IMR-90 (cell line): ENCODE results near the gene SH2B3. TPM values are rescaled to one million over a fixed set of nuclear protein-coding genes. Genes with fewer than 3 reads are reported as not detected.

Source experiments
- ATAC-seq: fragments of 200-7000 bp; cut with Tn5 transposase; 2 replicates; pipeline ENCODE4 v1.9.1; 2020; ENCODE audit warnings: low read depth, mild to moderate bottlenecking, moderate library complexity
- BruUV-seq: library from RNA; stranded (reverse); fragments of 400-500 nt; replicated peaks from 2 replicates; lab custom pipeline; 2021; lab: Mats Ljungman, UMichigan
- CTCF ChIA-PET: fragments of 300-600 bp; formaldehyde crosslinking; extraction: SDS; loops from one replicate; lab custom pipeline; 2021; ENCODE audit warnings: antibody characterized with exemption; lab: Yijun Ruan, JAX
- POLR2A ChIA-PET: fragments of 300-600 bp; sonication (Branson Sonifier 250); formaldehyde crosslinking; loops from one replicate; lab custom pipeline; 2022; ENCODE audit warnings: antibody characterized with exemption; ENCODE audit not compliant: unreplicated experiment; lab: Charles Lee
- DNase-seq: peaks from one replicate; pipeline ENCODE4 v3.0.0; 2013
- H2AFZ ChIP-seq: replicated peaks from 2 replicates; pipeline ENCODE3; 2013; ENCODE audit warnings: low read length, mild to moderate bottlenecking; ENCODE audit not compliant: poor library complexity
- H2AK5ac ChIP-seq: 2 replicates; pipeline ENCODE4 v1.6.1; 2013; ENCODE audit warnings: low read depth, low read length, inconsistent platforms
- H2AK9ac ChIP-seq: replicated peaks from 2 replicates; pipeline ENCODE3; 2013; ENCODE audit warnings: mild to moderate bottlenecking, low read depth, low read length, moderate library complexity; ENCODE audit not compliant: poor library complexity
- H2BK120ac ChIP-seq: 2 replicates; pipeline ENCODE4 v1.6.1; 2013; ENCODE audit warnings: low read depth, low read length, inconsistent platforms
- H2BK15ac ChIP-seq: 3 replicates; pipeline ENCODE4 v1.6.1; 2013; ENCODE audit warnings: low read depth, low read length, inconsistent platforms
- H2BK20ac ChIP-seq: 2 replicates; pipeline ENCODE4 v1.6.1; 2013; ENCODE audit warnings: low read depth, mild to moderate bottlenecking, inconsistent platforms, low read length, moderate library complexity
- H2BK5ac ChIP-seq: 2 replicates; pipeline ENCODE4 v1.6.1; 2013; ENCODE audit warnings: mild to moderate bottlenecking, low read depth, low read length, inconsistent platforms; ENCODE audit not compliant: poor library complexity, severe bottlenecking
- H3K14ac ChIP-seq: replicated peaks from 2 replicates; pipeline ENCODE4 v1.6.1; 2013; ENCODE audit warnings: low read depth, low read length, inconsistent platforms
- H3K18ac ChIP-seq: 2 replicates; pipeline ENCODE4 v1.6.1; 2013; ENCODE audit warnings: low read depth, low read length, control low read depth
- H3K23ac ChIP-seq: 2 replicates; pipeline ENCODE4 v1.6.1; 2013; ENCODE audit warnings: low read depth, low read length, inconsistent platforms
- H3K27ac ChIP-seq: 2 replicates; pipeline ENCODE4 v1.5.1; 2013; ENCODE audit warnings: mild to moderate bottlenecking, control low read depth, low read length; ENCODE audit not compliant: insufficient read depth
- H3K27me3 ChIP-seq: 2 replicates; pipeline ENCODE4 v1.6.1; 2013; ENCODE audit warnings: low read length; ENCODE audit not compliant: control insufficient read depth, insufficient read depth
- H3K36me3 ChIP-seq: 2 replicates; pipeline ENCODE4 v1.6.1; 2013; ENCODE audit warnings: low read length, mixed read lengths; ENCODE audit not compliant: control insufficient read depth, insufficient read depth
- H3K4ac ChIP-seq: 2 replicates; pipeline ENCODE4 v1.6.1; 2013; ENCODE audit warnings: low read depth, low read length, inconsistent platforms
- H3K4me1 ChIP-seq: 2 replicates; pipeline ENCODE4 v1.6.1; 2013; ENCODE audit warnings: low read length, mixed read lengths; ENCODE audit not compliant: control insufficient read depth, insufficient read depth
- H3K4me2 ChIP-seq: 2 replicates; pipeline ENCODE4 v1.6.1; 2013; ENCODE audit warnings: low read depth, mild to moderate bottlenecking, control low read depth, low read length, moderate library complexity
- H3K4me3 ChIP-seq: 2 replicates; pipeline ENCODE4 v1.5.1; 2013; ENCODE audit warnings: low read depth, mild to moderate bottlenecking, control low read depth, low read length, moderate library complexity; ENCODE audit not compliant: insufficient read depth
- H3K56ac ChIP-seq: 2 replicates; pipeline ENCODE4 v1.6.1; 2013; ENCODE audit warnings: low read length, inconsistent platforms; ENCODE audit not compliant: insufficient read depth; ENCODE audit errors: extremely low read depth
- H3K79me1 ChIP-seq, 2 experiments: 2 replicates each; pipeline ENCODE4 v1.6.1; 2013; ENCODE audit warnings: low read length in 2 of 2, inconsistent platforms in 1 of 2, low read depth in 1 of 2
- H3K9ac ChIP-seq: 2 replicates; pipeline ENCODE4 v1.6.1; 2013; ENCODE audit warnings: low read depth, low read length, control low read depth
- H3K9me1 ChIP-seq: 2 replicates; pipeline ENCODE4 v1.6.1; 2013; ENCODE audit warnings: low read length, inconsistent platforms; ENCODE audit not compliant: insufficient read depth
- H3K9me3 ChIP-seq: 2 replicates; pipeline ENCODE4 v1.6.1; 2013; ENCODE audit warnings: low read length; ENCODE audit not compliant: control insufficient read depth, insufficient read depth
- H4K20me1 ChIP-seq: 2 replicates; pipeline ENCODE4 v1.6.1; 2013; ENCODE audit warnings: low read length, inconsistent platforms; ENCODE audit not compliant: insufficient read depth
- H4K5ac ChIP-seq: 2 replicates; pipeline ENCODE4 v1.6.1; 2013; ENCODE audit warnings: mild to moderate bottlenecking, low read depth, low read length, control low read depth
- H4K8ac ChIP-seq, 2 experiments: 2 replicates each; pipeline ENCODE4 v1.6.1; 2013; ENCODE audit warnings: low read depth in 2 of 2, low read length in 2 of 2, control low read depth in 1 of 2, inconsistent platforms in 1 of 2
- H4K91ac ChIP-seq: 2 replicates; pipeline ENCODE4 v1.6.1; 2013; ENCODE audit warnings: low read depth, low read length, inconsistent platforms; ENCODE audit not compliant: insufficient read depth
- BHLHE40 ChIP-seq: fragments of 150-350 bp; IDR thresholded peaks from 2 replicates; pipeline ENCODE4 v1.6.1; 2016; ENCODE audit warnings: mild to moderate bottlenecking, low read depth, low read length
- CHD1 ChIP-seq: IDR thresholded peaks from 2 replicates; pipeline ENCODE4 v1.6.1; 2012; ENCODE audit warnings: low read depth, low read length, improper control_type of control experiment
- ELK1 ChIP-seq: fragments of 150-350 bp; IDR thresholded peaks from 2 replicates; pipeline ENCODE4 v1.6.1; 2016; ENCODE audit warnings: low read depth, mild to moderate bottlenecking, low read length, moderate library complexity, borderline replicate concordance
- MAFK ChIP-seq: IDR thresholded peaks from 2 replicates; pipeline ENCODE4 v1.6.1; 2012; ENCODE audit warnings: low read depth, low read length, improper control_type of control experiment
- MXI1 ChIP-seq: IDR thresholded peaks from 2 replicates; pipeline ENCODE4 v1.6.1; 2012; ENCODE audit warnings: low read depth, mild to moderate bottlenecking, low read length, moderate library complexity, borderline replicate concordance
- POLR2A ChIP-seq: IDR thresholded peaks from 2 replicates; pipeline ENCODE4 v1.6.1; 2012; ENCODE audit warnings: mild to moderate bottlenecking, low read depth, low read length
- RAD21 ChIP-seq: IDR thresholded peaks from 2 replicates; pipeline ENCODE4 v1.6.1; 2012; ENCODE audit warnings: low read length, improper control_type of control experiment
- RCOR1 ChIP-seq: IDR thresholded peaks from 2 replicates; pipeline ENCODE4 v1.6.1; 2012; ENCODE audit warnings: mild to moderate bottlenecking, low read length, improper control_type of control experiment; ENCODE audit not compliant: insufficient replicate concordance
- WGBS, 2 experiments: methylation state at CpG; one replicate each; pipeline versions ENCODE4 v1.1.5 to v1.1.7; 2013; ENCODE audit warnings: missing lambda C conversion rate in 2 of 2; ENCODE audit not compliant: insufficient read length in 1 of 2; ENCODE audit errors: extremely low coverage in 2 of 2; 5-methylcytosine and 5-hydroxymethylcytosine counted together
- dilution Hi-C: fragments of 300-500 bp; cut with HindIII; formaldehyde crosslinking; loops from one replicate; pipeline ENCODE4 v1.14.3; 2018; ENCODE audit warnings: low sequenced_read_pairs; ENCODE audit not compliant: unreplicated experiment
- in situ Hi-C: fragments of 300-500 bp; cut with MboI; formaldehyde crosslinking; loops from 3 replicates; pipeline ENCODE4 v1.14.3; 2019; ENCODE audit warnings: low sequenced_read_pairs, inconsistent platforms, mixed read lengths
- intact Hi-C: fragments of 100-400 bp; cut with micrococcal nuclease; formaldehyde crosslinking; loops from 2 replicates; pipeline ENCODE4 v1.10.0; 2022
- polyA plus RNA-seq, 3 experiments: library from polyadenylated mRNA; depleted of rRNA; stranded (reverse); fragments of >200 nt; gene quantifications; 2 replicates each; pipeline ENCODE4 v1.2.3, GENCODE V29; 2012; ENCODE audit warnings: low replicate concordance in 1 of 3
- total RNA-seq: library from RNA; depleted of rRNA; stranded (reverse); fragments of >200 nt; gene quantifications from 2 replicates; pipeline ENCODE4 v1.2.3, GENCODE V29; 2012

Gene SH2B3
- total and polyA plus RNA-seq, 2 of the 4 experiments (the other 2 are of a cell fraction), result 9.3 to 20.2 TPM

- Histone ChIP-seq H3K56ac (no peak overlapping the region), H2BK15ac (no peak overlapping the region), H2AK9ac (peak overlapping the region; percentile 63), H3K36me3 (peaks cover 19% of the 10 kb centered on the region), H2AK5ac (no peak overlapping the region), H3K4ac (no peak overlapping the region), H2AFZ (no peak overlapping the region), H2BK5ac (no peak overlapping the region), H3K18ac (no peak overlapping the region), H3K79me1 (peaks cover 32 to 70% of the 10 kb centered on the region in 2 experiments), H4K8ac (no peak overlapping the region), H3K27ac (no peak overlapping the region), H4K5ac (no peak overlapping the region), H3K9ac (no peak overlapping the region), H4K91ac (no peak overlapping the region), H2BK20ac (no peak overlapping the region), H4K20me1 (peaks cover 34% of the 10 kb centered on the region), H3K4me3 (no peak overlapping the region), H3K9me3 (no peaks in the 10 kb centered on the region), H3K14ac (no peak overlapping the region), H3K4me1 (peaks cover 6% of the 10 kb centered on the region), H3K23ac (no peak overlapping the region), H3K9me1 (peaks cover 12% of the 10 kb centered on the region), H3K27me3 (no peaks in the 10 kb centered on the region), H3K4me2 (no peak overlapping the region), H2BK120ac (no peak overlapping the region)
- CTCF ChIA-PET, result interaction anchor here (0.7 kb wide), 1 partner anchor 24 kb away, joined by 5 read pairs; no protein-coding TSS in a partner anchor
- ATAC-seq, result no peak
- no peak for TF ChIP-seq MXI1
- TF ChIP-seq RCOR1, result no peak
- no peak for TF ChIP-seq MAFK
- TF ChIP-seq ELK1, result no peak
- TF ChIP-seq CHD1, result no peak
- TF ChIP-seq BHLHE40, result no peak
- no peak for TF ChIP-seq POLR2A
- no peak for TF ChIP-seq RAD21
- in situ Hi-C loops (no loop called here), intact Hi-C loops (no loop called here), dilution Hi-C loops (no loop called here)
- no TSS peak for BruUV-seq
- POLR2A ChIA-PET, result no interaction called here
- no peak for DNase-seq
- WGBS, 2 experiments, result 100% methylated on average over 3 of the region's 7 CpGs; no CpG with 5 or more reads in 1 of the 2 experiments
These were observed 14.8 kb downstream of the SH2B3 start for GRCh38 chr12:111420494-111420893.
